KOPT-K1 (cell line): ENCODE data around the gene PPP6C.

Experiments
- H3K27ac ChIP-seq: fragments of 200-600 bp; sonication (generic); 2 replicates; pipeline ENCODE4 v1.5.1; 2016; ENCODE audit warnings: antibody characterized with exemption, mild to moderate bottlenecking, low read depth, low read length; ENCODE audit not compliant: poor library complexity, severe bottlenecking
- H3K36me3 ChIP-seq: fragments of 200-600 bp; sonication (generic); 2 replicates; pipeline ENCODE4 v1.5.1; 2017; ENCODE audit warnings: antibody characterized with exemption, mild to moderate bottlenecking, low read length, moderate library complexity; ENCODE audit not compliant: insufficient read depth
- H3K9me3 ChIP-seq: fragments of 200-600 bp; sonication (generic); 2 replicates; pipeline ENCODE4 v1.5.1; 2017; ENCODE audit warnings: antibody characterized with exemption, low read length, mild to moderate bottlenecking; ENCODE audit not compliant: insufficient read depth, poor library complexity, severe bottlenecking

PPP6C gene

GRCh38 chr9:125103770-125104460 is 85.7 kb downstream of the PPP6C start:
- H3K9me3 ChIP-seq, result no peaks in the 10 kb centered on the region
- H3K36me3 ChIP-seq, result peaks cover 9% of the 10 kb centered on the region
- no peak overlapping the region for H3K27ac ChIP-seq

GRCh38 chr9:125103021-125103420 is 86.6 kb downstream of the PPP6C start:
- Histone ChIP-seq H3K36me3 (peaks cover 9% of the 10 kb centered on the region), H3K9me3 (peaks cover 6% of the 10 kb centered on the region), H3K27ac (no peak overlapping the region)

DNA sequence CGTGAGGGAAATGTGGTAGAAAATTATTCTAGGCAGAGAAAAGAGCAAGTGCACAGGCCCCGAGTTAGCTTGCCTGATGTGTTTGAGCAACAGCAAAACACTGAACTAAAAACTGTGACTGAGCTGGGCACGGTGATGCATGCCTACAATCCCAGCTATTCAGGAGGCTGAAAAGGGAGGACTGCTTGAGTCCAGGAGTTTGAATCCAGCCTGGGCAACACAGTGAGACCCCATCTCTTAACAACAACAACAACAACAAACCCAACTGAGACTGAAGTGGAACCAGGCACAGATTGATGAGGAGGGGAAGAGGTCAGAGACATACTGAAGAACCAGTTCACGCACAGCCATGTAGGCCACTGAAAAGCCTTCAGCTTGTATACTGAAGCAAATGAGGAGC is 88.8 kb downstream of the PPP6C start:
- peaks cover 16% of the 10 kb centered on the region for H3K36me3 ChIP-seq
- H3K27ac ChIP-seq, result no peak overlapping the region
- H3K9me3 ChIP-seq, result peaks cover 25% of the 10 kb centered on the region

- peaks cover 34% of the 10 kb centered on the region for H3K9me3 ChIP-seq
- H3K36me3 ChIP-seq, result peaks cover 22% of the 10 kb centered on the region
- H3K27ac ChIP-seq, result no peak overlapping the region
Measured at GRCh38 chr9:125099816-125100215, 89.8 kb downstream of the PPP6C start.
